Kidney epithelial cell (primary cell): Measurements from ENCODE around the gene SIM2. TPM values are rescaled to one million over a fixed set of nuclear protein-coding genes. Genes with fewer than 3 reads are reported as not detected.

Source experiments
- DNase-seq: peaks from one replicate; pipeline ENCODE4 v3.0.0-alpha.2; 2010; ENCODE audit warnings: low read depth
- H3K27me3 ChIP-seq: 2 replicates; pipeline ENCODE4 v1.6.0; 2011; ENCODE audit warnings: low read length; ENCODE audit not compliant: control insufficient read depth, insufficient read depth
- H3K36me3 ChIP-seq: 2 replicates; pipeline ENCODE4 v1.5.1; 2011; ENCODE audit warnings: low read length; ENCODE audit not compliant: control insufficient read depth, insufficient read depth
- H3K4me3 ChIP-seq: 2 replicates; pipeline ENCODE4 v1.5.1; 2011; ENCODE audit warnings: low read depth, mild to moderate bottlenecking, control low read depth, low read length
- CTCF ChIP-seq: IDR thresholded peaks from 2 replicates; pipeline ENCODE4 v1.5.1; 2011; ENCODE audit warnings: mild to moderate bottlenecking, moderate library complexity, low read length, control low read depth, inconsistent platforms; ENCODE audit not compliant: insufficient read depth, poor library complexity, severe bottlenecking
- total RNA-seq: library from RNA; depleted of rRNA; stranded (reverse); fragments of >200 nt; gene quantifications from 2 replicates; pipeline ENCODE4 v1.2.3, GENCODE V29; 2015

Gene SIM2
- total RNA-seq, 1 donor from 2014 or later: 9.5 TPM

- TF ChIP-seq CTCF: no peak
- Histone ChIP-seq H3K27me3 (peaks cover 98% of the 10 kb centered on the region), H3K4me3 (peak overlapping the region; percentile 2), H3K36me3 (no peaks in the 10 kb centered on the region)
- DNase-seq: no peak
Measured at GRCh38 chr21:36697060-36697850, 1.7 kb upstream of the SIM2 start.

- TF ChIP-seq CTCF: no peak
- Histone ChIP-seq H3K4me3 (peak overlapping the region; percentile 54), H3K36me3 (no peaks in the 10 kb centered on the region), H3K27me3 (peaks cover 98% of the 10 kb centered on the region)
- no peak for DNase-seq
Measured at GRCh38 chr21:36697851-36698384, 997 bp upstream of the SIM2 start.

GRCh38 chr21:36698385-36698980 is 432 bp upstream of the SIM2 start:
- DNase-seq: no peak
- peak overlapping the region; percentile 54 for H3K4me3 ChIP-seq
- no peak for TF ChIP-seq CTCF
- no peaks in the 10 kb centered on the region for H3K36me3 ChIP-seq
- H3K27me3 ChIP-seq: peaks cover 98% of the 10 kb centered on the region

GRCh38 chr21:36699546-36700294 is 805 bp downstream of the SIM2 start:
- Histone ChIP-seq H3K27me3 (peaks cover 98% of the 10 kb centered on the region), H3K36me3 (no peaks in the 10 kb centered on the region), H3K4me3 (peak overlapping the region; percentile 54)
- TF ChIP-seq CTCF: no peak
- DNase-seq: no peak

- peak overlapping the region; percentile 54 for H3K4me3 ChIP-seq
- H3K27me3 ChIP-seq: peaks cover 100% of the 10 kb centered on the region
- no peak for TF ChIP-seq CTCF
- H3K36me3 ChIP-seq: no peaks in the 10 kb centered on the region
- DNase-seq: no peak
Measured at GRCh38 chr21:36700295-36700970, 1.5 kb downstream of the SIM2 start.
